ENCODE data around the gene RGS12. TPM values are rescaled to one million over a fixed set of nuclear protein-coding genes. Genes with fewer than 3 reads are reported as not detected.

RGS12 gene
- polyA plus RNA-seq, 3 donors: 0.75 to 15.3 (median 2.7) TPM

- H3K36me3 ChIP-seq (replicated peaks in 1 of 2; ENCODE audit: control insufficient read depth in 1 of 2, insufficient read depth in 2 of 2, low read length in 2 of 2): no peaks in the 10 kb centered on the region
- H3K79me2 ChIP-seq (ENCODE audit: insufficient read depth, low read length): no peaks in the 10 kb centered on the region
- no peak overlapping the region for H3K9ac ChIP-seq (ENCODE audit: insufficient read depth, low read length, poor library complexity, severe bottlenecking)
- H3K4me1 ChIP-seq (ENCODE audit: control insufficient read depth in 1 of 2, insufficient read depth in 2 of 2, low read length in 2 of 2): peaks cover 34 to 41% of the 10 kb centered on the region in 2 donors
- 97% methylated on average over 7 of the region's 15 CpGs for WGBS (ENCODE audit: insufficient coverage)
- H3K4me2 ChIP-seq (replicated peaks; ENCODE audit: extremely low read depth, low read length, poor library complexity, severe bottlenecking): no peak overlapping the region
- peaks cover 0 to 2% (median 0%) of the 10 kb centered on the region in 7 donors for H3K9me3 Mint-ChIP-seq
- H3K36me3 Mint-ChIP-seq: peaks cover 0 to 5% of the 10 kb centered on the region in 2 donors
- TF ChIP-seq CTCF (IDR thresholded peaks at IDR 0.05): no peak
- H2AFZ ChIP-seq (ENCODE audit: insufficient read depth, low read depth, low read length, poor library complexity, severe bottlenecking): no peak overlapping the region
- peak overlapping the region in 1 of 7 donors; percentile 3 for H3K27ac Mint-ChIP-seq
- no peak overlapping the region for H3K27ac ChIP-seq (ENCODE audit: low read depth in 1 of 2, low read length in 2 of 2)
- H3K9me3 ChIP-seq (replicated peaks in 1 of 2; ENCODE audit: control insufficient read depth in 1 of 2, insufficient read depth in 1 of 2, low read length in 2 of 2): no peaks in the 10 kb centered on the region
- H4K20me1 ChIP-seq (ENCODE audit: insufficient read depth, low read length): no peaks in the 10 kb centered on the region
- H3K4me1 Mint-ChIP-seq: peaks cover 48% of the 10 kb centered on the region
- intact Hi-C loops (cut with micrococcal nuclease): loop anchor here in 1 of 2 donors (10.0 kb wide), 1 partner anchor 109 kb away; no protein-coding TSS in a partner anchor
- H3K4me3 Mint-ChIP-seq: no peak overlapping the region
- DNase-seq: no peak
- H3K27me3 Mint-ChIP-seq (ENCODE audit: low read depth in 3 of 3): peaks cover 6 to 30% (median 24%) of the 10 kb centered on the region in 3 donors
- H3K4me3 ChIP-seq (replicated peaks in 1 of 3; ENCODE audit: low read depth in 2 of 3, low read length in 3 of 3): no peak overlapping the region
- H3K27me3 ChIP-seq (ENCODE audit: control insufficient read depth in 2 of 2, insufficient read depth in 2 of 2, low read length in 2 of 2): peaks cover 0 to 9% of the 10 kb centered on the region in 2 donors
Measured at GRCh38 chr4:3303923-3304710, 11.3 kb downstream of the RGS12 start.

DNA sequence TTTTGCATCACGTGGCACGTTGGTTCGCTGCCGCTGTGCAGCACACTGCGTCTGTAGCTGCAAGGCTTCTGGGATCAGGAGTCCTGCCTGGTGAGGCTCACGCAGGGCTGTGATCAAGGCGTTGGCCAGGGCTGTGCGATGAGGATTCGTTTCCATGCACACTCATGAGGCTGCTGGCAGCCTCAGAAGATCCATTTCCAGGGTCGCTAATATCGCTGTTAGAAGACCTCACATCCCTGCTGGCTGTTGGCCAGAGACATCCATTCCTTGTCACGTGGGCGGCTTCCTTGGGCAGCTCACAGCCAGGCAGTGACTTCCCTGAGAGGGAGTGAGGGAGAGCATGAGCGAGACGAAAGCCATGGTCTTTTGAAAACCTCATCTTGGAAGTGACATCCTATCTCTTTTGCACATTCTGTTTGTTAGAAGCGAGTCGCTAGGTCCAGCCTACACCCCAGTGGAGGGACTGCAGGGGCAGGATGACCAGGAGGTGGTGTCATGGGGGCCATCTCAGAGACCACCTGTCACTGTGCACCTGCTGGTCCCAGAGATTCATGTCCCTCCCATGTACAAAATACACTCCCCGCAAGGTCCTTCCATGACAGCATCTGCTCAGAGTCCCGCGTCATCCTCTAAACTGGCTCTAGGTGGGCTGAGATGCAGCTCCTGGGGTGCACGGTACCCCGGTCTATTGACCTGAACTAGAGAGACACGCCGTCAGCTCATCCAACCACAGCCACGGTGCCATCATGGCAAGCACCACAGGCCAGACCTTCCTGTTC, 12.2 kb downstream of the RGS12 start:
- peaks cover 0 to 2% (median 0%) of the 10 kb centered on the region in 7 donors for H3K9me3 Mint-ChIP-seq
- no peaks in the 10 kb centered on the region for H3K36me3 ChIP-seq (replicated peaks in 1 of 2; ENCODE audit: control insufficient read depth in 1 of 2, insufficient read depth in 2 of 2, low read length in 2 of 2)
- no peak overlapping the region for H3K27ac ChIP-seq (ENCODE audit: low read depth in 1 of 2, low read length in 2 of 2)
- H3K4me2 ChIP-seq (replicated peaks; ENCODE audit: extremely low read depth, low read length, poor library complexity, severe bottlenecking): no peak overlapping the region
- 81% methylated on average over 24 of the region's 25 CpGs for WGBS (ENCODE audit: insufficient coverage)
- peaks cover 34 to 41% of the 10 kb centered on the region in 2 donors for H3K4me1 ChIP-seq (ENCODE audit: control insufficient read depth in 1 of 2, insufficient read depth in 2 of 2, low read length in 2 of 2)
- H3K36me3 Mint-ChIP-seq: peaks cover 0 to 5% of the 10 kb centered on the region in 2 donors
- H3K27ac Mint-ChIP-seq: peak overlapping the region in 3 of 7 donors; percentile 22 to 81 (median 43)
- peaks cover 0 to 9% of the 10 kb centered on the region in 2 donors for H3K27me3 ChIP-seq (ENCODE audit: control insufficient read depth in 2 of 2, insufficient read depth in 2 of 2, low read length in 2 of 2)
- H2AFZ ChIP-seq (ENCODE audit: insufficient read depth, low read depth, low read length, poor library complexity, severe bottlenecking): no peak overlapping the region
- peaks cover 8 to 25% (median 20%) of the 10 kb centered on the region in 3 donors for H3K27me3 Mint-ChIP-seq (ENCODE audit: low read depth in 3 of 3)
- H3K79me2 ChIP-seq (ENCODE audit: insufficient read depth, low read length): no peaks in the 10 kb centered on the region
- H3K9ac ChIP-seq (ENCODE audit: insufficient read depth, low read length, poor library complexity, severe bottlenecking): no peak overlapping the region
- no peak for TF ChIP-seq CTCF (IDR thresholded peaks at IDR 0.05)
- no peaks in the 10 kb centered on the region for H3K9me3 ChIP-seq (replicated peaks in 1 of 2; ENCODE audit: control insufficient read depth in 1 of 2, insufficient read depth in 1 of 2, low read length in 2 of 2)
- no peak for DNase-seq
- intact Hi-C loops (cut with micrococcal nuclease): loop anchor here in 1 of 2 donors (10.0 kb wide), 1 partner anchor 110 kb away; no protein-coding TSS in a partner anchor
- no peaks in the 10 kb centered on the region for H4K20me1 ChIP-seq (ENCODE audit: insufficient read depth, low read length)
- no peak overlapping the region for H3K4me3 Mint-ChIP-seq
- no peak overlapping the region for H3K4me3 ChIP-seq (replicated peaks in 1 of 3; ENCODE audit: low read depth in 2 of 3, low read length in 3 of 3)
- H3K4me1 Mint-ChIP-seq: peaks cover 48% of the 10 kb centered on the region
